CD4-positive, alpha-beta T cell (primary cell): ENCODE results near the gene ZNF804B. TPM values are rescaled to one million over a fixed set of nuclear protein-coding genes. Genes with fewer than 3 reads are reported as not detected.

ENCODE experiments used
- ATAC-seq: fragments of 200-7000 bp; cut with Tn5 transposase; one replicate; pipeline ENCODE4 v1.10.0; 2022; ENCODE audit warnings: mild to moderate bottlenecking; ENCODE audit not compliant: poor library complexity
- CTCF ChIA-PET: fragments of 350-600 bp; sonication (Branson Sonifier 250); formaldehyde crosslinking; loops from one replicate; lab custom pipeline; 2021; ENCODE audit warnings: antibody characterized with exemption, inconsistent platforms; lab: Charles Lee
- POLR2A ChIA-PET: fragments of 350-600 bp; sonication (Branson Sonifier 250); formaldehyde crosslinking; loops from one replicate; lab custom pipeline; 2021; ENCODE audit warnings: antibody characterized with exemption, inconsistent platforms; lab: Charles Lee
- DNase-seq, 14 experiments: peaks; one replicate each; pipeline ENCODE4 v3.0.0-alpha.2; 2013 to 2020; ENCODE audit warnings: mixed read lengths in 2 of 14
- H3K27ac ChIP-seq, 2 donors: one replicate each; pipeline versions ENCODE4 v1.5.1 to v1.7.0; 2013; ENCODE audit warnings: low read length in 2 of 2, low read depth in 1 of 2, mild to moderate bottlenecking in 1 of 2
- H3K27me3 ChIP-seq, 2 experiments: 1 replicate in 1 of 2; 2 replicates in 1 of 2; pipeline versions ENCODE4 v1.6.1 to v1.7.0; 2013; ENCODE audit warnings: low read length in 2 of 2, control low read depth in 1 of 2, mild to moderate bottlenecking in 1 of 2, moderate library complexity in 1 of 2; ENCODE audit not compliant: insufficient read depth in 2 of 2, control insufficient read depth in 1 of 2
- H3K36me3 ChIP-seq: one replicate; pipeline ENCODE4 v1.6.1; 2013; ENCODE audit warnings: low read length, control low read depth; ENCODE audit not compliant: insufficient read depth
- H3K4me1 ChIP-seq: one replicate; pipeline ENCODE4 v1.6.1; 2013; ENCODE audit warnings: low read length, control low read depth; ENCODE audit not compliant: insufficient read depth
- H3K4me3 ChIP-seq: one replicate; pipeline ENCODE4 v1.5.1; 2013; ENCODE audit warnings: mild to moderate bottlenecking, low read length, moderate library complexity
- H3K9me3 ChIP-seq, 2 experiments: 1 replicate in 1 of 2; 2 replicates in 1 of 2; pipeline versions ENCODE4 v1.6.1 to v1.7.0; 2013; ENCODE audit warnings: low read length in 2 of 2, mild to moderate bottlenecking in 2 of 2, control low read depth in 1 of 2, moderate library complexity in 1 of 2; ENCODE audit not compliant: control insufficient read depth in 1 of 2, insufficient read depth in 1 of 2
- H3K27ac Mint-ChIP-seq: one replicate; pipeline ENCODE4 v1.8.0; 2020; ENCODE audit warnings: mixed read lengths
- H3K27me3 Mint-ChIP-seq: one replicate; pipeline ENCODE4 v1.8.0; 2021; ENCODE audit warnings: mixed read lengths
- H3K36me3 Mint-ChIP-seq: one replicate; pipeline ENCODE4 v1.8.0; 2021; ENCODE audit warnings: low read depth, mixed read lengths
- H3K4me1 Mint-ChIP-seq: one replicate; pipeline ENCODE4 v1.8.0; 2021; ENCODE audit warnings: low read depth, mixed read lengths
- H3K4me3 Mint-ChIP-seq: one replicate; pipeline ENCODE4 v1.8.0; 2020; ENCODE audit warnings: mild to moderate bottlenecking, mixed read lengths
- H3K9me3 Mint-ChIP-seq: one replicate; pipeline ENCODE4 v1.8.0; 2020; ENCODE audit warnings: mixed read lengths
- intact Hi-C, 2 experiments: fragments of 100-400 bp; cut with DNase I in 1 of 2; cut with micrococcal nuclease in 1 of 2; formaldehyde crosslinking; loops; one replicate each; pipeline versions ENCODE4 v1.15.1 to v1.9.0; 2023 to 2025; cut with DNase I, micrococcal nuclease
- total RNA-seq, 174 experiments: library from RNA in 2 of 174; stranded (reverse) in 2 of 174; gene quantifications; one replicate each; pipeline ENCODE4 v1.2.3 and lab custom pipeline; 2021 to 2026
- TF ChIP-seq, protein P1 (sequence below): fragments of 200-600 bp; IDR thresholded peaks from one replicate; pipeline ENCODE4 v1.8.0; 2022; ENCODE audit warnings: antibody characterized with exemption, mild to moderate bottlenecking

Gene ZNF804B
- total RNA-seq, 2 experiments from 2014 or later, result not detected

- Histone ChIP-seq H3K36me3 (no peaks in the 10 kb centered on the region), H3K9me3 (no peaks in the 10 kb centered on the region), H3K4me1 (no peaks in the 10 kb centered on the region), H3K27me3 (no peaks in the 10 kb centered on the region), H3K4me3 (no peak overlapping the region), H3K27ac (no peak overlapping the region)
- intact Hi-C loops, result loop anchor here in 1 of 2 experiments (10.0 kb wide), 1 partner anchor 293 kb away; no protein-coding TSS in a partner anchor
- TF ChIP-seq, protein P1, sequence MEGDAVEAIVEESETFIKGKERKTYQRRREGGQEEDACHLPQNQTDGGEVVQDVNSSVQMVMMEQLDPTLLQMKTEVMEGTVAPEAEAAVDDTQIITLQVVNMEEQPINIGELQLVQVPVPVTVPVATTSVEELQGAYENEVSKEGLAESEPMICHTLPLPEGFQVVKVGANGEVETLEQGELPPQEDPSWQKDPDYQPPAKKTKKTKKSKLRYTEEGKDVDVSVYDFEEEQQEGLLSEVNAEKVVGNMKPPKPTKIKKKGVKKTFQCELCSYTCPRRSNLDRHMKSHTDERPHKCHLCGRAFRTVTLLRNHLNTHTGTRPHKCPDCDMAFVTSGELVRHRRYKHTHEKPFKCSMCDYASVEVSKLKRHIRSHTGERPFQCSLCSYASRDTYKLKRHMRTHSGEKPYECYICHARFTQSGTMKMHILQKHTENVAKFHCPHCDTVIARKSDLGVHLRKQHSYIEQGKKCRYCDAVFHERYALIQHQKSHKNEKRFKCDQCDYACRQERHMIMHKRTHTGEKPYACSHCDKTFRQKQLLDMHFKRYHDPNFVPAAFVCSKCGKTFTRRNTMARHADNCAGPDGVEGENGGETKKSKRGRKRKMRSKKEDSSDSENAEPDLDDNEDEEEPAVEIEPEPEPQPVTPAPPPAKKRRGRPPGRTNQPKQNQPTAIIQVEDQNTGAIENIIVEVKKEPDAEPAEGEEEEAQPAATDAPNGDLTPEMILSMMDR, result no peak
- DNase-seq (no peak), ATAC-seq (no peak)
- H3K36me3 Mint-ChIP-seq, result no peaks in the 10 kb centered on the region
- H3K4me1 Mint-ChIP-seq, result no peaks in the 10 kb centered on the region
- ChIA-PET CTCF (no interaction called here), POLR2A (no interaction called here)
- no peak overlapping the region for H3K27ac Mint-ChIP-seq
- H3K4me3 Mint-ChIP-seq, result no peak overlapping the region
- H3K27me3 Mint-ChIP-seq, result no peaks in the 10 kb centered on the region
- H3K9me3 Mint-ChIP-seq, result no peaks in the 10 kb centered on the region
Observed at GRCh38 chr7:89332026-89332425, 572.5 kb downstream of the ZNF804B start.

- H3K4me3 ChIP-seq, result no peak overlapping the region
- ATAC-seq, result no peak
- TF ChIP-seq, protein P1, result no peak
- Mint-ChIP-seq H3K36me3 (no peaks in the 10 kb centered on the region), H3K4me3 (no peak overlapping the region), H3K27me3 (no peaks in the 10 kb centered on the region), H3K4me1 (no peaks in the 10 kb centered on the region), H3K27ac (no peak overlapping the region), H3K9me3 (no peaks in the 10 kb centered on the region)
- ChIA-PET CTCF (no interaction called here), POLR2A (no interaction called here)
- no peak for DNase-seq
- no peak overlapping the region for H3K27ac ChIP-seq
- no peaks in the 10 kb centered on the region for H3K27me3 ChIP-seq
- no peaks in the 10 kb centered on the region for H3K9me3 ChIP-seq
- H3K4me1 ChIP-seq, result no peaks in the 10 kb centered on the region
- no peaks in the 10 kb centered on the region for H3K36me3 ChIP-seq
- intact Hi-C loops, result loop anchor here in 1 of 2 experiments (10.0 kb wide), 1 partner anchor 290 kb away; no protein-coding TSS in a partner anchor
Observed at GRCh38 chr7:89334797-89335196, 575.3 kb downstream of the ZNF804B start.

- H3K9me3 Mint-ChIP-seq, result no peaks in the 10 kb centered on the region
Observed at GRCh38 chr7:89335490-89335889, 576.0 kb downstream of the ZNF804B start.

More at GRCh38 chr7:89335490-89335889, 576.0 kb downstream of the ZNF804B start:
- H3K4me1 Mint-ChIP-seq, result no peaks in the 10 kb centered on the region
- ATAC-seq (no peak), DNase-seq (no peak)
- H3K36me3 Mint-ChIP-seq, result no peaks in the 10 kb centered on the region
- Histone ChIP-seq H3K27ac (no peak overlapping the region), H3K27me3 (no peaks in the 10 kb centered on the region), H3K4me3 (no peak overlapping the region), H3K36me3 (no peaks in the 10 kb centered on the region), H3K4me1 (no peaks in the 10 kb centered on the region), H3K9me3 (no peaks in the 10 kb centered on the region)
- CTCF ChIA-PET, result no interaction called here
- intact Hi-C loops, result loop anchor here in 1 of 2 experiments (10.0 kb wide), 1 partner anchor 289 kb away; no protein-coding TSS in a partner anchor
- POLR2A ChIA-PET, result no interaction called here
- TF ChIP-seq, protein P1, result no peak
- H3K27ac Mint-ChIP-seq, result no peak overlapping the region
- H3K4me3 Mint-ChIP-seq, result no peak overlapping the region
- no peaks in the 10 kb centered on the region for H3K27me3 Mint-ChIP-seq
